HG02798 (cell line): ENCODE measurements around the gene TESMIN.

ENCODE experiments used
- ATAC-seq: cut with Tn5 transposase; IDR thresholded peaks from one replicate; pipeline ENCODE4 v1.9.1; 2021; ENCODE audit warnings: mild to moderate bottlenecking; ENCODE audit not compliant: unreplicated experiment, poor library complexity

The TESMIN gene

DNA sequence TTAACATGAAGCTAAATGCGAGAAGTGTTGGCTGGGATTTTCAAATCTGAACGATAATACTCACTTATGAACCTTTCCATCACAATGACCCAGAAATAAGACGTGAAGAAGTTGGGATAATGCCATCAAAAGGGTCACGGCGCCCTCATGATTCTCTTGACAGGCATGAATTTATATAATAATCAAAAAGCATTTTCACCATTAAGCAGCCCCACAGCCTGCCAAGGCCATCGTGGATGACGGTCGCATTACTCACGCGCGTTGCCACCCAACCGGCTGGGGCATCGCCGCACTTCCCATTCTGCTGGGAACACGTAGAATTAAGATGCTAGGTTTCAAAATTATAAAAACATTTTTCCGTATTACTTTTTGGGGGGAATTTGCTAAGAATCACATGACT, 85.9 kb downstream of the TESMIN start:
- no peak for ATAC-seq

- no peak for ATAC-seq
Observed at GRCh38 chr11:68664906-68665305, 86.4 kb downstream of the TESMIN start.

DNA sequence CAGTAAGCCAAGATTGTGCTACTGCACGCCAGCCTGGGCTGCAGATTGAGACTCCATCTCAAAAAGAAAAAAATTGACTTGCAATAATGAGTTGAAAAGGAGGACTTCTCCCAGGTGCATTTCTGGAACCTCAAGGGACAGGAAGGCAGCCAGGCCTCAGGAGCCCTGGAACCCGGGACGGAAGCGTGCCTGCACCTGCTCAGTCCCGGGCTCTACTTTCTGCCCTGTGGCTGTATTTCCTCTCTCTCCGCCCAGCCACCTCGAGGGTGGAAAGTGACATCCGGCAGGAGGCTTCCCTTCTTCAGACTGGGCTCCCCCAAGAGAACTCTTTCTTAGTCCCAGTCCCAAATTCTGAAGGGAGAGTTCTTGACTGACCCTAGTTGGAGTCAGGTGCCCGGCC, 87.2 kb downstream of the TESMIN start:
- ATAC-seq: no peak

DNA sequence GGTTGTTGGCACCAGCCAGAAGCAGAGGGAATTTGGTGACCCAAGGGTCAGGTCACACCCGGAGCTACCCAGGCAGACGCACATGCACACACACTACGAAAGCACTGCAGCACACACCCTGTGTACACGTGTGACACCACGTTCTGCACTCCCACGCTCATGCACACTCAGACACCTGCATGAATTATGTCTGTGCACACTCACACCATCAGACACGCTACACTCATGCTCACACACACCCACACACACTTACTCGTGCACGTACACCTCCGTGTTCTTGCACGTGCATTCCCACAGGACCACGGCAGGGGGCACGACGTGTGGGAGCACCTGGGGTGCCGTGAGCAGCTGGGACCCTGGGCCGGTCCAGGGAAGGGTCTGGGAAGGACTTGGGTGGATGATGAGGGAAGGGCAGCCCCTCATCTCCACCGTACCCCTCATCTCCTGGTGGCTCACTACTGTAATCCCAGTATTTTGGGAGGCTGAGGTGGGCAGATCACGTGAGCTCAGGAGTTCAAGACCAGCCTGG, 87.8 kb downstream of the TESMIN start:
- ATAC-seq: no peak

- ATAC-seq: no peak
Observed at GRCh38 chr11:68661697-68662603, 89.4 kb downstream of the TESMIN start.

DNA sequence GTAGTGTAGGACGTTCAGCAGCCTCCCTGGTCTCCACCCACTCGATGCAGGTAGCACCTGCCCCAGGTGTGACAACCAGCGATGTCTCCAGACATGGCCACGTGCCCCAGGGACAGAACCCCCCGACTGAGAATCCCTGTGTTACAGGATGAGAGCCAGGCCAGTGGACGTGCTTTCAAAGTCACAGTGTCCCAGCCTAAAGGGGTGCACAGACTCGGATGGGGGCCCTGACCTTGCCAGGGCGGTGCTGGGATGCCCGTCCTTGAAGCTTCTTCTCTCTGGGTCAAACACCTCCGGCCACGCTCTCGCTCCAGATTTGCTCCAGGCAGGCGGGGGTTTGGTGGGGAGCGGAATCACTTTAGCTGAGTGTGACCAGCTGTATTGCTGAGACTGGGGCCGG, 90.3 kb downstream of the TESMIN start:
- no peak for ATAC-seq

GRCh38 chr11:68660066-68660810, 91.1 kb downstream of the TESMIN start:
- ATAC-seq: no peak

DNA sequence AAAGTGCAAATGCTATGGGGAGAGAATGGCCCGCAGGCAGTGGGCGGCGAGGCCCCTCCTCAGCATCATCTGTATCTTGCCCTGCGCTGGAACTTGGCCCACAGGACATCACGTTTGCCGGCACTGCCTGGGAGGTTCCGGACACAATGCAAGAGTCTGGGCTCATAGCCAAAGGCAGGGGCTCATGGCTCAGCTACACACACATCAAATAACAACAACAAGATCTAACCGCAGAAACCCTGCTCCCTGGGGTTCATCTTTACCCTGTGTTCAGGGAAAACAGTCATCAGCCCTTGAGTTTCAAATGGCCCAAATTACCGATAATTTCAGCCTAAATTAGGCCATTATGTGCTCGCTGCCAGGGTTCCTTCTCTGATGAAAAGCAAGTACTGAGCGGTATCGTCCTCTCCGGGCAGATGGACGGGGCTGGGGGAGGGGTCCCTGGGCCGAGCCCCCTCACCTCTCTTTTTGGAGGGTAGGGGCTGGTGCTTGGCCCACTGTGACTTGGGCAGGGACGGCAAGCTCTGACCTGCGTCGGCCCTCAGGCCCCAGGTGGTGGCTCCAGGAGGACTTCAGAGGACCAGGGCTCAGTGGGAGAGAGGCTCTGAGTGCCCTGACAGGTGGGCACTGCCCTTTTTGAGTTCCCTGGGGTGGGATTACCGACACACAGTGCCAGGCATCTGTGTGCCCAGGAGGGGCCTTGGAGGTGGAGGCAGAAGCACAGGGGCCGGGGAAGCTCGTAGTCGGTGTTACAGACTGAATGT, 92.0 kb downstream of the TESMIN start:
- no peak for ATAC-seq

DNA sequence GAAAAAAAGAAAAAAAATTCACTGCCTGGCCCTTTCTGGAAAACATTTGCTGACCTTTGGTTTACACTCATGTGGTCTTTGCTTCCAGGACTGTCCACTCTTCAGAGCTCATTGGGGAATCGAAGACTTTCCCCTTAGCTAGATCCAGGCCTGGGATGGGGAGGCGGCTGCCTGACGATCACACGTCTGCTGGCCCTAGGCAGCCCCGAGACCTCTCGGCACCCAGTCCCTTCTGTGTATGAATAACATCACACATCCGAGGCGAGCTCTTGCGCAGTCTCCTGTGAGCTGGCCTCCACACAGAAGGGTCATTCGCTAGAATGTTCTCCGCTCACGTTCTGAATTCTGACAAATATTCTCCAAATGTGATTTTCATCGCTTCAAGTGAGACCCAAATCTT, 92.7 kb downstream of the TESMIN start:
- no peak for ATAC-seq

GRCh38 chr11:68658097-68658496, 93.2 kb downstream of the TESMIN start:
- ATAC-seq: no peak
